Sciatic nerve (tissue), 2 donors: Measurements from ENCODE around the gene SEPTIN10. TPM values are rescaled to one million over a fixed set of nuclear protein-coding genes. Genes with fewer than 3 reads are reported as not detected.
"Not testable (repeated sequence)": the region's sequence is repeated elsewhere in the genome, so short reads cannot be mapped to it uniquely, and the experiment has no call there.

Experiments
- ATAC-seq: fragments of 200-7000 bp; cut with Tn5 transposase; one replicate; pipeline ENCODE4 v1.9.1; 2020; ENCODE audit warnings: mild to moderate bottlenecking, moderate library complexity
- DNase-seq: peaks from one replicate; pipeline ENCODE4 v3.0.0-alpha.2; 2020; ENCODE audit warnings: low spot score
- intact Hi-C: fragments of 100-400 bp; cut with DNase I; formaldehyde crosslinking; loops from one replicate; pipeline ENCODE4 v1.14.2; 2022
- total RNA-seq: library from RNA; stranded (reverse); fragmentation: NEBNext Ultra II Directional; extraction: Animal tissue kit (Norgen Biotek cat#: 25700); gene quantifications from one replicate; pipeline ENCODE4 v1.2.1, GENCODE V29; 2021
- donor health status: DM: no; HTN: no; CAD: no.
- donor health status: DM: no; HTN: no; CAD: no.

SEPTIN10 gene
- total RNA-seq, 1 donor from 2014 or later, result 135 TPM

DNA sequence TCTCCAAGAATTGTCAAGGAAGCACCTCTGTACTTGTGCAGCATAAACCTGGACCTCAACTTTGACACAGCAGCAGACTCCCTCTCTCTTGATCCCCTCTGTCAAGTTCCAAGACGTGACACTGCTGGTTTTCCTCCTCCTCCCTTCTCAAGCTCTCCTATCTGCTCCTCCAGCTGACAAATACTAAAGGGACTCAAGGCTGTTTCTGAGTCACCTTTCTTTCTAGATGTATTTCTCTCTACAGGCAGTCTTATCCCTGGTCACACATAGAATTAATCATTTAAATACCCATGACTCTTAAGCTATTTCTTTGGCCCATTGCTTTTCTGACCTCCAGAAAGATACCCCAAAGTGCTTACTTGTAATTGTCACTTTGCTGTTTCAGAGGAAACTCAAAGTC is 53.5 kb downstream of the SEPTIN10 start:
- ATAC-seq (no peak), DNase-seq (no peak)
- intact Hi-C loops, result no loop called here

DNA sequence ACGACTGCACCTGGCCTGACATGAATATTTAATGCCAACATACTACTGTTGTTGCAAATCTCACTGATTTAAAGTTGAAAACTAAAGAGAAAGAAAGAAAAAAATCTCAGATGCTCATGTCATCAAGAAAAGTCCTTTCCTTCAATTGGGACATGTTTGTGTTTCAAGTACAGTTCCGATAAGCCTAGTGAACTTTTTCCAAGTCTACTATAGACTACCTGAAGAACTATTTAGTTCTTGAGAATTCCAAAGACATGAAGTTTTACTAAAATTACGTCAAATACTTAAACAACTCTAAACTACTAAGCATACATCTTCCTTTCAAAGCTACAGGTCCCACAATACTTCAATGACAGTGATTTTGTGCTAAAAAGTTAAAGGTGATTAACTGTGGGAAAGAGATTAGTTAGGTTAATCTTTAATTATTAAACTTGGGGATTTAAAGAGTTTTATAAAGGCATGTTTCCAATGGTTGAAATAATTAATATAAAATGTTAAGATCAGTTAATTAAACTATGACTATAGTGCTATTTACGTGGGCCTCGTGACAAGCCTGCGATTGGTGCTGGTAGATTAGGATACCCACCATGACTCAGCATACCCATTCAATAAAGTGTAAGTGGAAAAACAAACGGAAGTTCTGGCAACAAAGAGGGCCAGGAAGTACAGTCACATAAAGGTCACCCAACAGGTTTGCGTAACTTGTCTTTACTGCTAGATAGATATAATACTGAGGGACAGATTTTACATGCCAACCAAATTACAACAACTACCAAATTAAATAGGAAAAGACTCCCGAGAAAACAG is 55.5 kb downstream of the SEPTIN10 start:
- no peak for DNase-seq
- peak; percentile 32 for ATAC-seq
- intact Hi-C loops, result loop anchor here (10.0 kb wide), 1 partner anchor 47 kb away; no protein-coding TSS in a partner anchor

DNA sequence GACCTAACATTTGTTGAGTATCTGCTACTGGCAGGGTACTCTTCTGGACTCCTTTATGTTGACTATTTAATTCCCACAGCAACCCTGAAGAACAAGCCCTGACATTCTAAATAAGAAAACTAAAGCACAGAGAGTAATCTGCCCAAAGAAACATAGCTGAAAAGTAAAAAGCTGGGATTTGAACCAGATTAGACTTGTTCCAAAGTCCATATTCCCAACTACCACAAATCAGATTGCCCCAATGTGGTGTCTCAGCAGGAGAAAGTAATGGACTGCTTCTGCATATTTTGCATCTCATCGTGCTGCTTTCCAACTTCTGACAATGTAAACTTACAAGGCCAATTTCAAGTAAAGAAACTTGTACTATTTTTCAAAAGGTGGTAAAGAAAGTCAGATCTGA is 56.5 kb downstream of the SEPTIN10 start:
- ATAC-seq (no peak), DNase-seq (no peak)
- intact Hi-C loops, result loop anchor here (10.0 kb wide), 1 partner anchor 47 kb away; no protein-coding TSS in a partner anchor

DNA sequence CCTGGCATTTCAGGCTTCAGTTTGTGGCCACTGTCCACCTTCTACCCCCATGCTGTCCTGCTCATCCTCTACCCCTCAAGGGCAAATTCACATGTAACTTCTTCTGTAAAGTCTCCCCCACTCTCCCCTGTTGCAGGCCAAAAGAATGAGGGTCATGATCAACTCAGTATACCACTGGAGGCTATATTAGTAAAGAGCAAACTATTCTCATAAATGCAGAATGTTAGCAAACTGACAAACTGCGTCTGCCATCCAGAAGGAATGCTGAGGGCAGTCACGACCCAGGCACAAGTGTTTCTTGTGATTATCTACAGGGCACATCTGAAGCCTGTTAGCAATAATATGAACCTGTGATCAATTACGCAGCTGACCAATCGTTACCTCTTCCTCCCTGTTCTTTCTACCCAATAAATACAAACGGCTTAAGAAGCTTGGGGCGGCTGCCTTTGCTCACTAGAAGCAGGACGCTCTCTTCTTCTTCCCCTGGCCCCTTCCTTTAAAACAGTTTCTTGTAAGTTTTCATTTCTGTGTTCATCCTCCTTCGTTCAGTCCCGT is 58.3 kb downstream of the SEPTIN10 start:
- intact Hi-C loops, result loop anchor here (10.0 kb wide), 1 partner anchor 49 kb away; no protein-coding TSS in a partner anchor

DNA sequence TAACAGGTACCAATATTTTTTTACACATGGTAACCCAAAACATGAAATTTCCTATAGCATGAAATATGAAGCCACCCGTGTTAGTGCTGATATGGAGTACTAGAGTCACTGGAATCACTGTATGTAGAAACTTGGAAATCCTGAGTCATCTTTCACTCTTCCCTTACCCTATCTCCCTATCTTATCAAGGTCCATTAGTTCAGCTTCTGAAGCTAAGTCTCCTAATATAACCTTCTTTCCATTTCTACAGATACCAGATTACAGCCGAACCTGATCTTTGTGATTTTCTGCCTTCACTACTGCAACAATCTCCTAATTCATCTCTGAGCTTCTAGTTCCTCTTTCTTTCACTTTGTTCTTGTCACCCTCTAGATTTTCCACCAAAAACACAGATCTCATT is 59.0 kb downstream of the SEPTIN10 start:
- intact Hi-C loops, result loop anchor here (10.0 kb wide), 1 partner anchor 50 kb away; no protein-coding TSS in a partner anchor
- no peak for DNase-seq
- no peak for ATAC-seq

More for the DNA sequence above, 58.3 kb downstream of the SEPTIN10 start:
- no peak for ATAC-seq
- DNase-seq, result no peak

DNA sequence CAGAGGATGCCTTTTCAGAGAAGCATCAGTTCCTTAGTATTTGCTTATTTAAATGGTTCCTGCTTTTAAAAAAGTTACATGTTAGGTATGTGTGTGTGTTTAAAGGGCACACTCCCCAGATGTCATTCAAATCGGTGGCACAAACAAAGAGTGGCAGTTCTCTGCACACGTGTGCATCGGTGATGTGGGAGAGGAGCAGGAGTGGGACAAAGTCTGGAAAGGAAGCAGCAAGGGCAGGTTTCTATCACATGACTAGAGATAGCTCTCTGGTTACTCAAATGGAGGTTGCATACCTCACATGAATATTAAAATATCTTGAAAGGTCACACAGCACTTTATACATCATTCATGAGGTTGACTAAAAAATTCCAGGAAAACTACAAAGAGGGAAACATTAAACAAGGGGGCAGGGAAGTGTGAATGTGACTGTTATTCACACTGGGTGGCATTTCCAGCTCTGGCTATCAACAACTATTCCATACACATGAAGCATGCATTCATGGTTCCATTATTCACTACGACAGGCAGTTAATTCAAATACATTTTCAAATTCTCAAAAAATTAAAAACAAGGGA is 64.7 kb downstream of the SEPTIN10 start:
- DNase-seq (no peak), ATAC-seq (no peak)
- intact Hi-C loops, result loop anchor here (10.0 kb wide), 1 partner anchor 176 kb away; no protein-coding TSS in a partner anchor

DNA sequence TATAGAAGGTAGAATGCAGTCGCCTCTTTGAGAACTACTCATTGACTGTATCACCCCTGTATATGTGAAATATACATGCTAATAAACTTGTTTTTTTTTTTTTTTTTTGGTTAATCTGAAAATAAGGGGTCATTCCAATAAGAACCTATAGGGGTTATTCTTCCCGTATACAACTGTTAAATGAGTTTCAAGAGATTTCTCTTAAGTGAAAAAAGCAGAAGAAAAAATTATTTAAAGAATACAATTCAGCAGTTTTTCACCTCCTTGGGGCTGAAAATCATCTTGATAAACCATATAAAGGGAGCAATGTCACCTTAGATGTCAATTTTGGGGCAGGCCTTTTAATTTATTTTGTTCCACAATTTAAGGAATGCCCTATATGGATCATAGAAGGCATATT is 66.5 kb downstream of the SEPTIN10 start:
- ATAC-seq (no peak), DNase-seq (no peak)
- intact Hi-C loops, result loop anchor here (10.0 kb wide), 1 partner anchor 178 kb away; no protein-coding TSS in a partner anchor

DNA sequence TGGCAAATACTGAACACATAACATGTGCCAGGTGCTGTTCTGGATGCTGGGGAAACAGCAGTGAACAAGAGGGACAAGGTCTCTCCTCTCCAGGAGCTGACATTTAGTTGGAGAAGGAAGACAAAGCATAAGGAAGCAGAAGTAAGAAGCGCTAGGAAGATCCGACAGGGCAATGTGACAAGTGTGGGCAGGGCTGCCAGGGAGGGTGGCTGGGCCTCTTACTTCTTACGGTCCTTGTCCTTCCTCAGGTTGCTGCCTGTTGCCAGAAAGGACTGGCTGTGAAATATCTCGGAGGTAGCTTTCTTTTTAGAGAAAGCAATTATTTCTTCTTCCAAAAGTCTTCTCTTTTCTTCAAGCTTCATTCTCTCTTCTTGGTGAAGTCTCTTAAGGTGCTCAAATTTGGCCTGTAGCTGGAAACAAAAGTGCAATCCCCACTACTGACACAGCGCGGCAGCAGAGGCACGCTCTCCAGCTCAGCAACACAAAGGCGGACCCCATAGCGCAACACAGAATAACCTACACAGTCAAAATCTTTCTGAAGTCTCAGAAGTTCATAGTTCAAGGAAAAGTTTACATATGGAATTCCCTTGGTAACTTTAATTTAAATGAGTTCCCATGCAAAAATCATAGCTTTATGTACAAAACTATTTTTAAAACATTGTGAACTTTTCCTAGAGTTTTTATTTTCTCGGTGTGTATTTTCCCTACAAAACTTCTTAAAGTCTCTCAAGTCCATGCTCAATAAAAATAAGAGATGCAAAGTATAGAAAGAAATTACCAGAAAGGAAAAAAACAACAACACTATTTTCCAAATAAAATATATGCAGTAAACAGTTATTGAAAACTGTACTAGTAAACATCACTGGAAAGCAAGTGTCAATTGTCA is 67.7 kb downstream of the SEPTIN10 start:
- DNase-seq (peak; percentile 84), ATAC-seq (peak; percentile 91)
- intact Hi-C loops, result loop anchor here (2.0 to 10.0 kb wide), 2 partner anchors 27 to 179 kb away; no protein-coding TSS in a partner anchor

DNA sequence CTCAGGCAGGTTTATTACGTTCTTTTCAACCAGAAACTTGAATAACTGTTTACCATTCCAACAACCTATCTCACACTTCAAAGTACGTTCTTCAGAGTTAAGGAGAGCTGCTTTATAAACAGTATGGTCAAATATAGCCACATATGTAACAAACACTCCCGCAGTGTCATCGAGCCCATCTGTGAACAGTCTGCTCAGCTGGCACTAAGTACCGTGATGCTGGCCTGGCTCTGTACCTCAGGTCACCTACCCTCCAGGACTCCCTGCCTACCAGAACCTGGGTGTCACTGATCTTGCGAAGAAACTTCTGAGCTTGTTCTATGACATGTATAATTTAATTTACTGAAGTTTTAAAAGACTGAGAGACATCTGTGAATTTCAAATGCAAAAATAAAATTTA is 71.4 kb downstream of the SEPTIN10 start:
- ATAC-seq (no peak), DNase-seq (no peak)
- intact Hi-C loops, result loop anchor here (10.0 kb wide), 1 partner anchor 182 kb away; no protein-coding TSS in a partner anchor

DNA sequence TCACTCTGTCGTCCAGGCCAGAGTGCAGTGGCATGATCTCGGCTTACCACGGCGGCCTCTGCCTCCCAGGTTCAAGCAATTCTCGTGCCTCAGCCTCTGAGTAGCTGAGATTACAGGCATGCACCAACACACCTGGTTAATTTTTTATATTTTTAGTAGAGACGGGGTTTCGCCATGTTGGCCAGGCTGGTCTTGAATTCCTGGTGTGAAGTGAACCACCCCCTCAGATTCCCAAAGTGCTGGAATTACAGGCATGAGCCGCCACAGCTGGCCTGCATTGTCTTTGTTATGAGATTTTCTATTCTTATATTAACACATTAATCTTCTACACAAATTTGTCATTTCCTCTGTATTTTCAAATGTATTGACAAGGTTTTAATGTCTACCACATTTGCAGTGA is 75.2 kb downstream of the SEPTIN10 start:
- intact Hi-C loops, result no loop called here
- DNase-seq, result no peak
- no peak for ATAC-seq

DNA sequence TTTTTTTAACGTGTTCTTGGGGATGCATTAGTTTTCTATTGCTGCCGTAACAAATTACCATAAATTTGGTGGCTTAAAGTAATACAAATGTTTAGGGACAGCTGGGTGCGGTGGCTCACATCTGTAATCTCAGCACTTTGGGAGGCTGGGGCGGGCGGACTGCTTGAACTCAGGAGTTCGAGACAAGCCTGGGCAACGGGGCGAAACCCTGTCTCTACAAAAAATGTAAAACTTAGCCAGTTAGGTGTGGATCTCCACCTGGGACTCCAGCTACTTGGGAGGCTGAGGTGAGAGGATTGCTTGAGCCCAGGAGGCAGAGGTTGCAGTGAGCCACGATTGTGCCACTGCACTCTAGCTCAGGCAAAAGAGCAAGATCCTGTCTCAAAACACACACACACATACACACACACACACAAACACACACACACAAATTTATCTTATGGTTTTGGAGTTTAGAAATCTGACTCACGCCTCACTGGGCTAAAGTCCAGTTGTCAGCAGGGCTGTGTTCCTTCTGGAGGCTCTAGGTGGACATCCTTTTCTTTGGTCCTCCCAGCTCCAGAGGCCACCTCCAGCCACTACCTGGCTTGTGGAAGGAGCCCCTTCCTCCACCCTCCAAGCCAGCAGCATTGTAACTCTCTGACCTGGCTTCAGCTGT is 76.1 kb downstream of the SEPTIN10 start:
- intact Hi-C loops, result no loop called here
- DNase-seq (no peak), ATAC-seq (no peak)

DNA sequence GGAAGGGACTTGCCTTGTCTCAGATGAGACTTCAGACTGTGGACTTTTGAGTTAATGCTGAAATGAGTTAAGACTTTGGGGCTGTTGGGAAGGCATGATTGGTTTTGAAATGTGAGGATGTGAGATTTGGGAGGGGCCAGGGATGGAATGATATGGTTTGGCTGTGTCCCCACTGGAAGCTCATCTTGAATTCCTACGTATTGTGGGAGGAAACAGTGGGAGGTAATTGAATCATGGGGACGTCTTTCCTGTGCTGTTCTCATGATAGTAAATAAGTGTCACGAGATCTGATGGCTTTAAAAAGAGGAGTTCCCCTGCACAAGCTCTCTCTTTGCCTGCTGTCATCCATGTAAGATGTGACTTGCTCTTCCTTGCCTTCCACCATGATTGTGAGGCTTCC is 77.2 kb downstream of the SEPTIN10 start:
- intact Hi-C loops, ATAC-seq, DNase-seq: not testable (repeated sequence)

DNA sequence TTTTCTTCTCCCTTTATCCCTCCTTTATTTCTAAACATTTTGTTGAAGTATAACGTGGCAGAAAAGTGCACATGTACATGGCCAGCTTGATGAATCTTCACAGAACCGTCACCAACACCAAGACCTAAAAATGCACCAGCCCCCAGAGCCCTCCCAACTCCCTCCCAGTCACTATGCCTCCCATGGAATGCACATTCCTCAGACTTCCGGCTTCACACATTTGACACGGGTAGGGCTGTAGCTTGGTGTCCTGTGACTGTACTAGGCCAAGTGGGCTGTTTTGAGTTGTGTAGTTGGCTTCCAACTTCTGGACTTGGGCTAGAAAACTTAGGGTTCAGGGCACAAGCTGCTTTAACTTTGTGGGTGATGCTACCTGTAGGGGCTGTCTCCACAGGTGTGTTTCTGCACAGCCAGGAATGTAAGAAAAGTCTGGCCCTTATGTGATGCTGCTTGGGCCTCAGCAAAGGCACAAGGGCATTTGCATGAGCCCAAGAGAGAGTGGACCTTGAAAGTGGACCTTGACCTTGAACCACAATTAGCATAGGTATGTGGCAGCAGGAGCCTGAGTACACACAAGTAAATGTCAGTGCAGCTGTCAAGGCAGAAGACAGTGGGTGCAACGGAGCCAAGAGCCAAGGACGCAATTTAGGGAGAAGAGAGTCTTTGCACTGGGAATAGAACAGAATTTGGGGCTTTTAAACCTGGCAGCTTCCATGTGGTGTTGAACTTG is 78.4 kb downstream of the SEPTIN10 start:
- DNase-seq, result peak; percentile 27
- no peak for ATAC-seq
- intact Hi-C loops, result no loop called here

DNA sequence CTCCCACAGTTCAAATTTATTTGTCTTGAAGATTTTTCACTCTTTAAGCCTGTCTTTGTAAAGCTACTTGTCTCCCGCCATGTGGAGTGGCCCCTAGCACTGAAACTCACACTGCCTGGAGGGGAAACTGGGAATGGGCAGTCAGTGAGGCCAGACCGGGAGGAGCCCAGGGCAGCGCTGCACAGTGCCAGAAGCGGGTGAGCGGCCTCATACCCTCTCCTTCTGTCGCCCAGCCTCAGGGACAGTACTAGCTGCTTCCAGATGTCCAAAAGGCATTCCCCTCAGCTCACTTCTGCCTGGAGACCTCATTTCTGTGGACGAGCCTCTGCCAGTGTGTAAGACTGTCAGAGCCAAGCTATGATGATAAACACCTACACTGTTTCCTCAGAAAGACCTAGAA is 79.9 kb downstream of the SEPTIN10 start:
- DNase-seq (peak; percentile 8), ATAC-seq (no peak)
- intact Hi-C loops, result no loop called here

DNA sequence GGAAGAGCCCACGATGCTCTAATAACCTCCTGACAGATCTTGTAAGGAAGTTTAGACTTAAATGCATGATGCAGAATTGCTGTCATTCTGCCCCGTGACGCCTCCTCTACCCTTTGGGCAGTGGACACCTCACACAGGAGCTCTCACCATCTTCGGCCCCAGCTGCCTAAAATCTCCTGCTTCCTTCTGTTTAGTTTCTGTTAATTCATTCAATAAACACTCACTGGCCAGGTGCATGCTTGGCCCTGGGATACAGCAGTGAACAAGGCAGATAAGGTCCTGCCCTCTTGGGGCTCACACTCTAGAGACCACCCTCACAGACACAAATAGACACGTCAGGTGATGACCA is 81.1 kb downstream of the SEPTIN10 start:
- intact Hi-C loops, result no loop called here
- peak; percentile 10 for DNase-seq
- ATAC-seq, result no peak

DNA sequence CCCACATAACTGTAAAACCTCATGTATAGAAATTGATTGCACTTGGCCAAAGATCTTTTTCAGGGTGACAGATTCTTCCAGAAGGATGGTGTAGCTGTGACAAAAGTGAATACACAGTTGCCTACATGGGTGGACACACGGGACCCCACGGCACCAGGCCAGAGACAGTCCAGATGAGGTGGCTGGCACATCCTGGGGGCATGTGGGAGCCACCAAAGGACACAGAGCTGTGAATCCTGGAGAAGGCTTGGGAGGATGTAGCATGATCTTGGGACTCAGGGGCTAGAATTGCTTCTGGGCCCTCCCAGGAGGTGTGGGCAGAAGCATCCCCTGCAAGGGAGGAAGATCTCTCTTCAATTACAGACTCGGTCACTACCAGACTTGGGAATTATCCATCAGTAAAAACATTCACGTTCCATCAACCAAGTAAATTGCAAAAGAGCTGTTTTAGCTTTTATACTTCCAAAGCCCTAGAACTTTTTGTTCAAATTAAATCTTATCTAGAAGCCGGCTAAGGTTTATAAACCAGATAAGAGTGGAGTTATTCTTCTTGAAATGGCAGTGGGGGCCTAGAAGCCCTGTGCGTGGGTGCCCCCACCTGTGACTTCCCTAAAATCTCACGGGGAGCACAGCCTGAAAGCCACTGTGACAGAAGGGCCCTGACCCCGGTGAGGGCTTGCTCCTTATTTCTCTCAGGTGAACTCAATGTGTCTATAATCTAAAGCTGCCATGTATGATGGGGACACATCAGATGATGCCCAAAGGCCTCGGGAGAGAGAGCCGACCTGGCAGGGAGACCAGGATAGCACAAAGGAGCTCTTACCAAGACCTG is 81.7 kb downstream of the SEPTIN10 start:
- DNase-seq (peak; percentile 30), ATAC-seq (no peak)
- intact Hi-C loops, result no loop called here

DNA sequence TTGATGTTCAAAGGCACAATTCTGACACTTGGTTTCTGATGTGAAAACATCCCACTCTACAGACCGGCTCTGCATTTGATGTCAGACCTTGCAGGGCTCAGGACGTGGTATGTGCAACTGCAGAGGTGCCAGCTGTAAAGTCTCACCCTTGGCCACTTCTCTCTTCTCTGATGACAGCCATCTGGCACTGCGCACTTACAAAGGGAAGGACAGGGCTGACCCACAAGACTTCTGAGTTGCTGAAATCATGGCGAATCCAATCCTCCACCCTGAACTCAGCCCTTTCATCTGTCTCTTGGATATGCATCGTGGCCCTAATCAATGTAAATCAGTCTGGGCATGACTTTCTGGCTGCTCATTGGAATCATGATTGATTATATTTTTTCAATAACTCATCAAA is 82.5 kb downstream of the SEPTIN10 start:
- DNase-seq (peak; percentile 17), ATAC-seq (no peak)
- intact Hi-C loops, result no loop called here
